Heart right ventricle (tissue), 16 donors: ENCODE data around the gene CIZ1. TPM values are rescaled to one million over a fixed set of nuclear protein-coding genes. Genes with fewer than 3 reads are reported as not detected.

Source experiments
- ATAC-seq, 8 donors: fragments of 200-7000 bp; cut with Tn5 transposase; one replicate each; pipeline ENCODE4 v1.9.1; 2020; ENCODE audit warnings: mild to moderate bottlenecking in 8 of 8, moderate library complexity in 8 of 8, moderate number of reproducible peaks in 1 of 8
- DNase-seq, 2 donors: peaks; one replicate each; pipeline ENCODE4 v3.0.0-alpha.2; 2020
- H3K27ac ChIP-seq, 10 donors: fragments of 200-600 bp; sonication (generic) in 2 of 10; one replicate each; pipeline versions ENCODE4 v1.5.0 to v1.8.0; 2020 to 2022; ENCODE audit warnings: mild to moderate bottlenecking in 3 of 10
- H3K27me3 ChIP-seq, 7 donors: fragments of 200-600 bp; one replicate each; pipeline ENCODE4 v1.8.0; 2021 to 2022; ENCODE audit warnings: mild to moderate bottlenecking in 2 of 7
- H3K36me3 ChIP-seq, 9 donors: fragments of 200-600 bp; sonication (generic) in 1 of 9; one replicate each; pipeline versions ENCODE4 v1.5.0 to v1.8.0; 2020 to 2022; ENCODE audit warnings: mild to moderate bottlenecking in 2 of 9
- H3K4me1 ChIP-seq, 9 donors: fragments of 200-600 bp; sonication (generic) in 1 of 9; one replicate each; pipeline versions ENCODE4 v1.5.0 to v1.8.0; 2020 to 2022; ENCODE audit warnings: mild to moderate bottlenecking in 4 of 9
- H3K4me3 ChIP-seq, 10 donors: fragments of 200-600 bp; sonication (generic) in 2 of 10; one replicate each; pipeline versions ENCODE4 v1.5.0 to v1.8.0; 2020 to 2022; ENCODE audit warnings: mild to moderate bottlenecking in 7 of 10, moderate library complexity in 2 of 10
- H3K9me3 ChIP-seq, 11 donors: fragments of 200-600 bp in 10 of 11; sonication (generic) in 2 of 11; one replicate each; pipeline versions ENCODE4 v1.5.0 to v1.8.0; 2013 to 2022; ENCODE audit warnings: mild to moderate bottlenecking in 2 of 11, control low read depth in 1 of 11, moderate library complexity in 1 of 11
- CTCF ChIP-seq, 9 donors: fragments of 200-600 bp; sonication (generic) in 2 of 9; IDR thresholded peaks; one replicate each; pipeline versions ENCODE4 v1.5.0 to v1.8.0; 2021 to 2022; ENCODE audit warnings: antibody characterized with exemption in 9 of 9, mild to moderate bottlenecking in 5 of 9, moderate library complexity in 1 of 9
- WGBS, 2 donors: extraction: QIAGEN DNeasy Blood & Tissue Kit; methylation state at CpG; one replicate each; pipeline ENCODE4 v1.1.7; 2013; ENCODE audit warnings: inconsistent platforms in 1 of 2; 5-methylcytosine and 5-hydroxymethylcytosine counted together
- intact Hi-C, 10 donors: fragments of 100-400 bp; cut with DNase I; formaldehyde crosslinking; loops; one replicate each; pipeline versions ENCODE4 v1.11.1 to v1.14.2; 2022
- polyA plus RNA-seq, 2 donors: library from polyadenylated mRNA; stranded (reverse); fragments of 200-250 nt; gene quantifications; one replicate each; pipeline ENCODE4 v1.2.3, GENCODE V29; 2013
- total RNA-seq, 10 donors: library from RNA; stranded (reverse); fragmentation: NEBNext Ultra II Directional in 3 of 10; extraction: Animal tissue kit (Norgen Biotek cat#: 25700) in 3 of 10; gene quantifications; one replicate each; pipeline versions ENCODE4 v1.2.1 to v1.2.4, GENCODE V29; 2021 to 2023
- donor health status: Arrhythmogenic right ventricular cardiomyopathy.
- donor health status: ischemic (EF 13 %, LVEDD 7.1; RV severe dilation, severe dysfunction).
- donor health status: healthy with polysubstance abuse.
- donor health status: DM: no; HTN: yes; CAD: no.
- donor health status: DM: no; HTN: no; CAD: no.
- donor health status: ischemic (EF 25% LVEDD 6.9; RV normal size, moderate dysfunction).
- donor health status: ischemic (EF 25% LVEDD 5.7; RV mildly dilated, moderate dysfunction).
- donor health status: healthy.
- donor health status: DM: yes; HTN: yes; CAD: no.
- donor health status: Ischemic cardiomyopathy.
- donor health status: ischemic (EF 35%, LVEDD 5.7; RV mildly dilated, moderate dysfunction).
- donor health status: nonischemic (EF 11% LVEDD 7.7; RV severe dilation, severe dysfunction).
- donor health status: DM: yes; HTN: yes; CAD: no.
- donor health status: PGD.
- donor health status: ischemic (EF 29% LVEDD 5.4; RV normal size, mild dysfunction).
- donor health status: nonischemic (EF 23%, LVEDD 6.1; RV moderate dilation, normal function).

CIZ1 gene
- total and polyA plus RNA-seq, 12 donors, result 39.7 to 96.0 (median 75.0) TPM

- intact Hi-C loops, result no loop called here
- ATAC-seq, result no peak
Measured at GRCh38 chr9:128167209-128167608, 24.2 kb downstream of the CIZ1 start.

GRCh38 chr9:128166169-128166568 is 25.2 kb downstream of the CIZ1 start:
- ATAC-seq, result no peak
- Histone ChIP-seq H3K36me3 (peaks cover 0 to 90% (median 41%) of the 10 kb centered on the region in 9 donors), H3K9me3 (no peaks in the 10 kb centered on the region), H3K27ac (no peak overlapping the region), H3K4me1 (peaks cover 0 to 14% (median 2%) of the 10 kb centered on the region in 9 donors), H3K4me3 (no peak overlapping the region), H3K27me3 (no peaks in the 10 kb centered on the region)
- WGBS, 2 donors, result 96 to 98% methylated on average over 18 of the region's 18 CpGs
- no peak for DNase-seq
- intact Hi-C loops, result no loop called here
- no peak for TF ChIP-seq CTCF (IDR thresholded peaks at IDR 0.05)

More at GRCh38 chr9:128167209-128167608, 24.2 kb downstream of the CIZ1 start:
- Histone ChIP-seq H3K27ac (no peak overlapping the region), H3K4me1 (peaks cover 0 to 7% (median 0%) of the 10 kb centered on the region in 9 donors), H3K9me3 (no peaks in the 10 kb centered on the region), H3K36me3 (peaks cover 0 to 96% (median 41%) of the 10 kb centered on the region in 9 donors), H3K27me3 (no peaks in the 10 kb centered on the region), H3K4me3 (no peak overlapping the region)
- 97 to 99% methylated on average over 4 of the region's 4 CpGs for WGBS, 2 donors
- no peak for DNase-seq
- TF ChIP-seq CTCF (IDR thresholded peaks at IDR 0.05), result no peak

DNA sequence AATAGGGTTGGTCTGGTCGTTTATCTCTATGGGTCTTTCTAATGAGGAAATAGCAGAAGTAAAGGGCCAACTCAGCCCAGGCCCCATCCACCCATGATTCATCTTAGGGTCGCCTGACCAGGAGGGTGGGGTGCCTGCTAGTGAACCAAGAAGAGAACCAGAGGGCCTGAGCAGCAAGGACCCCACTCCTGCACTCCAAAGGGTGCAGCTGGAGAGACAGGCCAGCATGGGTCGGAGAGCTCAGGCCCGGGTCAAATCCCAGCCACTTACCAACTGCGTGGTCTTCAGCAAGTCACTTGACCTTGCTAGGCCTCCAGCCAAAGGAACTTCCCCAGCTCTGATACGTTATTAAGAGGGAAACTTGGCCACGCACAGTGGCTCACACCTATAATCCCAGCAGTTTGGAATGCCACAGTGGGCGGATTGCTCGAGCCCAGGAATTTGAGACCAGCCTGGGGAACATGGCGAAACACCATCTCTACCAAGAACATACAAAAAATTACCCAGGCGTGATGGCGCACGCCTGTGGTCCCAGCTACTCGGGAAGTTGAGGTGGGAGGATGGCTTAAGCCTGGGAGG is 27.0 kb downstream of the CIZ1 start:
- intact Hi-C loops, result no loop called here
- 60 to 64% methylated on average over 14 of the region's 14 CpGs for WGBS, 2 donors
- H3K4me3 ChIP-seq, result no peak overlapping the region
- H3K4me1 ChIP-seq, result peaks cover 0 to 24% (median 12%) of the 10 kb centered on the region in 9 donors
- H3K27me3 ChIP-seq, result no peaks in the 10 kb centered on the region
- ATAC-seq (no peak), DNase-seq (no peak)
- H3K27ac ChIP-seq, result peak overlapping the region in 1 of 10 donors; percentile 56
- TF ChIP-seq CTCF (IDR thresholded peaks at IDR 0.05), result no peak
- H3K36me3 ChIP-seq, result peaks cover 0 to 73% (median 35%) of the 10 kb centered on the region in 9 donors
- H3K9me3 ChIP-seq, result no peaks in the 10 kb centered on the region

DNA sequence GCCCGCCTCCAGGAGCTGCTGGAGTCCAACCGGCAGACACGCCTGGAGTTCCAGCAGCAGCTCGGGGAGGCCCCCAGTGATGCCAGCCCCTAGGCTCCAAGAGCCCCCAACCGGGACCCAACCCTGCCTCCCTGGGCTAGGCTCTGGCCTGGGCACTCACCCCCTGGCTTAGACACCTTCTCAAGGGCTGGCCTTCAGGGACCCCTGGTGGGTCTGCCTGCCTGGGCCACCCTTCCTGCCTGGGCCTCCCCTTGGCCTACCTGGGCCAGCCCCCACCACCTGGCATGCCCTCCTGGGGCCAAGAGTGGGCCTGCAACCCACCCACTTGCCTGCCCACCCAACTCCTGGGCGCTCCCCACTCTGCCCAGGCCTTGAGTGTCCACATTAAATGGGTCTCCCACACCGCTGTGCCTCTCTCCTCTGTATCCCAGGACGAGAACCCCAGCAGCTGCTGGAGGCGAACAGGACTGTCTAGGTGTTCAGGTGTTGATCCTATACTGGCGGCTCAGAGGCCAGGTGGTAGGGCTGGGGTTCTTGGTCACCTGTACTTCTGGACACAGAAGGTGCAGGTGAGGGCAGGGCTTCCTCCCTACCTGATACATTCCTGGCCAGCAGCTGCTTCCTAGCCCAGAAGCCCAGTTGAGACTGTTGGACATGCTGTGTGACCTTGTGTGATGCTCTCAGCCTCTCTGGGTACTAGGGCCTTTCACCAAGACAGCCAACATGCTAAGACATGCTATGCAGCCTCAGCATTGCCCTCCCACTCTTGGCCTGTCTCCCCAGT is 27.7 kb downstream of the CIZ1 start:
- Histone ChIP-seq H3K9me3 (no peaks in the 10 kb centered on the region), H3K27ac (peak overlapping the region in 1 of 10 donors; percentile 56), H3K4me1 (peaks cover 0 to 27% (median 13%) of the 10 kb centered on the region in 9 donors), H3K27me3 (no peaks in the 10 kb centered on the region), H3K4me3 (no peak overlapping the region), H3K36me3 (peaks cover 0 to 66% (median 28%) of the 10 kb centered on the region in 9 donors)
- no peak for TF ChIP-seq CTCF (IDR thresholded peaks at IDR 0.05)
- WGBS, 2 donors, result 97 to 98% methylated on average over 10 of the region's 10 CpGs
- DNase-seq (no peak), ATAC-seq (no peak)
- intact Hi-C loops, result no loop called here
